NCI-H2081 treated with DMSO at 0.1 percent for 48 hours (cell line): ENCODE measurements around the gene AQP10.
"Not testable (repeated sequence)": the region's sequence is repeated elsewhere in the genome, so short reads cannot be mapped to it uniquely, and the experiment has no call there.

ENCODE experiments used
- DNase-seq: peaks from one replicate; lab custom pipeline; 2025; lab: John Stamatoyannopoulos, UW

Gene AQP10

DNA sequence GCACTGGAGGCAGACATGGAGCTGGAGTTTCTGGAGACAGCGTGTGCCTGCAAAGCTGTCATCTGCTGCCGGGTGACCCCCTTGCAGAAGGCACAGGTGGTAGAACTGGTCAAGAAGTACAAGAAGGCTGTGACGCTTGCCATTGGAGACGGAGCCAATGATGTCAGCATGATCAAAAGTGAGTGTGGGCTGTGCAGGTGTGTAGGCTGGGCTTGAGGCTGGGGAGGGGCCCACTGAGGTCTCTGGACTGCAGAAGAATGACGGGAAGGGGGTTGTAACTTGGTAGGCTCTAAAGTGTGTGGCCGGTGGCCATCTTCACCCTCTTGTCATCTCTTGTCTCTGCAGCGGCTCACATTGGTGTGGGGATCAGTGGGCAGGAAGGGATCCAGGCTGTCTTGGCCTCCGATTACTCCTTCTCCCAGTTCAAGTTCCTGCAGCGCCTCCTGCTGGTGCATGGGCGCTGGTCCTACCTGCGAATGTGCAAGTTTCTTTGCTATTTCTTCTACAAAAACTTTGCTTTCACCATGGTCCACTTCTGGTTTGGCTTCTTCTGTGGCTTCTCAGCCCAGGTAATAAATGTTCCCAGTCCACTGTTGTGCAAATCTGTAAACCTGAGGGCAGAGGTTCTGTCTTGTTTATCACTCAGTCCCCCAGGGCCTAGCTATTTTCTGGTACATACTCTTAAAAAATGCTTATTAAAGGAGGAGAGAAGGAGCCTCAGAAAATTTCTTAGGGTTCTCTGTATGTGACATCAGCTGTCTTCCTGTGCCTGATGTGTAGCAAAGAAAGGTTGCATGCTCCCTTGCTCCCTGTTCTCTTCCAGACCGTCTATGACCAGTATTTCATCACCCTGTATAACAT, 24.3 kb downstream of the AQP10 start:
- DNase-seq = no peak

DNA sequence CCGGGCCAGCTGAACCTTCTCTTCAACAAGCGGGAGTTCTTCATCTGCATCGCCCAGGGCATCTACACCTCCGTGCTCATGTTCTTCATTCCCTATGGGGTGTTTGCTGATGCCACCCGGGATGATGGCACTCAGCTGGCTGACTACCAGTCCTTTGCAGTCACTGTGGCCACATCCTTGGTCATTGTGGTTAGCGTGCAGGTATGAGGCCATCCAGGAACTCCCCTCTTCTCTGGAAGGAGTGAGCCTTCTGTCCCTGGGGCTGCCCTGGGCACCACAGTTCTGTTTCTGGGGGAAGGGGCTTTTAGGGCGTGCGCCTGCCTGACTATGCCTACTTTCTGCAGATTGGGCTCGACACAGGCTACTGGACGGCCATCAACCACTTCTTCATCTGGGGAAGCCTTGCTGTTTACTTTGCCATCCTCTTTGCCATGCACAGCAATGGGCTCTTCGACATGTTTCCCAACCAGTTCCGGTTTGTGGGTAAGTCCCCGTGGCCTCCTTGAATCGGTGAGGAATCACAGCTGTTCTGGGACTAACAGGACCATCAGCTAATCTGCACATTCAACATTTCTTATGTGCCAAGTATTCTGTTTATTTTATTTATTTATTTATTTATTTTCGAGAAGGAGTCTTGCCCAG, 25.5 kb downstream of the AQP10 start:
- DNase-seq = no peak

DNA sequence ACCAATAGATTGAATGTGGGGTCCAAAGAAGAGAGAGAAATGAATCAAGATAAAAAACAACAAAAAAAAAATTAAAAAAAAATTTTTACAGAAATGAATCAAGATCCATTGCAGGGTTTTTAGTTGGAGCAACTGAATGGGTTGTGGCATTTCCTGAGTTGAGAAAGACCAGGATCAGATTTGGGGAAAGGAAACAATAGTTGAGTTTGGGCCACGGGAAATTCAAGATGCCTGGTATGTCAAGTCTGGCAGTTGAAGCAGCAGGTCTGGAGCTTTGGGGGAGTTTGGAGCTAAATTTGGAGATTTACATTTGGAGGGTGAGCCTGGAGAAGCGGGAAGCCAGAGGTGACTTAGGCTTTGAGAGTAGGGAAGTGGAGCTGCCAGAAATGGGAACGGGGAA, 27.1 kb downstream of the AQP10 start:
- no peak for DNase-seq

- DNase-seq = no peak
Measured at GRCh38 chr1:154348429-154349076, 27.7 kb downstream of the AQP10 start.

- DNase-seq = no peak
Measured at GRCh38 chr1:154349121-154349520, 28.2 kb downstream of the AQP10 start.

DNA sequence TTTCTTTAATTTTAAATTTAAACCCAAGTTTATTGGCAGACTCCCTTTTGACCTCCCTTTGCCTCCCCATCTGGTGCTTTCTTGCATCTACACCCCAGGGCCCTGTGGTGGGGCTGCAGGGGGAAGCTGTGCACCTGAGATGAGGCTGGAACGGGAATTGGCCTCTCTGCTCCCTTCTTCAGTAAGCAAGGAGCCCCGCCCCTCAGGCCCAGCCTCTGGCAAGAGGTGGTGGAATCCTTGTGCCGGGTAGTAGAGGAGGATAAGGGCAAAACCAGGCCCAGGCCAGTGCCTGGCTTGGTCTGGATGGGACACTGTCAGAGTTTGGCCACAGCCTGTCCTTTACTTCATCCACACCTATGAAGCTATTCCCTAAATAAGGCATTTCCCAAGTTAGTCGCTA, 29.5 kb downstream of the AQP10 start:
- no peak for DNase-seq

DNA sequence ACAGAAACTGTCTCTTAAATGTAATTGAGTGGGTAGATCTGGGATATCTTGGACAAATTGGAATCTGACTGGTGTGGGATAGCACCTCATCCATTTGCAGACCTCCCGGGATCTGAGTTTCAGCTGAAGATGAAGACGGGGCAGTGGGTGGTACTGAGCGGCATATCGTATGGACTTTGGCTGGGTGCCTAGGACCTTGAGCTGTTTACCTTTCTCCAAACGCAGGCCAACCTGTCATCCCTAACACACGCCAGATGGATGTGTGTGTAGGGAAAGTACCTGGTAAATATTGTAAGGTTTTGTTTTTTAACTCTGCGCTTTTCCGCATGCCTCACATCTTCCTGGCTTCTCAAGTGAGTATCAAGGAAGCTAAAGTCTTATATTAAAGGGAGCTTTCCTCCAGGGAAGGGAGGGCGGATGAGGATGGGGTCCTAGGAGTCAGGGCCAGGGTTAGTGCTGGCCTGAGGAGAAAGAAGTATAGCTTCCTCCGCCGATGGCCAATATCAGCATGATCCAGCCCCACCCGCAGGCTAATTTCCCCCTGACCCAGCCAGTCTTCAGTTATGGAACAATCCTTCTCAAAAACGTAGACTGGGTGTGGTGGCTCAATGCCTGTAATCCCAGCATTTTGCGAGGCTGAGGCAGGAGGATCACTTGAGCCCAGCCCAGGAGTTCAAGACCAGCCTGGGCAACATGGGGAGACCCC, 30.6 kb downstream of the AQP10 start:
- DNase-seq = peak; percentile 12

DNA sequence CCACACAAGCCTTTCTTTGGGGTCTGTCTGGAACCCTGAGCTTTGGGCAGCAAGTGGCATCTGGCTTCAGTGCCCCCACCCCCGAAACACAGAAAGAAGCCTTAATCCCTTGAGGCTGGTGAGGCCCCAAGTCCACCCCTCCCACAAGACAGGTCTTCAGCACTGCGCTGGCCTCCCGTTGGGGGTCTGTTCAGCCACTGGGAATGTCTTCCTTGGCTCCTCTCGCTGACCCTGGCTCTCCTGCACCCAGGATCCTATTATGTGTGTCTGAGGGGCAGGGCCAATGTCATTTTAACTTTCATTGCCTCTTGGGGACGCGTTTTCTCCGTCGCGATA, 31.3 kb downstream of the AQP10 start:
- DNase-seq = no peak

DNA sequence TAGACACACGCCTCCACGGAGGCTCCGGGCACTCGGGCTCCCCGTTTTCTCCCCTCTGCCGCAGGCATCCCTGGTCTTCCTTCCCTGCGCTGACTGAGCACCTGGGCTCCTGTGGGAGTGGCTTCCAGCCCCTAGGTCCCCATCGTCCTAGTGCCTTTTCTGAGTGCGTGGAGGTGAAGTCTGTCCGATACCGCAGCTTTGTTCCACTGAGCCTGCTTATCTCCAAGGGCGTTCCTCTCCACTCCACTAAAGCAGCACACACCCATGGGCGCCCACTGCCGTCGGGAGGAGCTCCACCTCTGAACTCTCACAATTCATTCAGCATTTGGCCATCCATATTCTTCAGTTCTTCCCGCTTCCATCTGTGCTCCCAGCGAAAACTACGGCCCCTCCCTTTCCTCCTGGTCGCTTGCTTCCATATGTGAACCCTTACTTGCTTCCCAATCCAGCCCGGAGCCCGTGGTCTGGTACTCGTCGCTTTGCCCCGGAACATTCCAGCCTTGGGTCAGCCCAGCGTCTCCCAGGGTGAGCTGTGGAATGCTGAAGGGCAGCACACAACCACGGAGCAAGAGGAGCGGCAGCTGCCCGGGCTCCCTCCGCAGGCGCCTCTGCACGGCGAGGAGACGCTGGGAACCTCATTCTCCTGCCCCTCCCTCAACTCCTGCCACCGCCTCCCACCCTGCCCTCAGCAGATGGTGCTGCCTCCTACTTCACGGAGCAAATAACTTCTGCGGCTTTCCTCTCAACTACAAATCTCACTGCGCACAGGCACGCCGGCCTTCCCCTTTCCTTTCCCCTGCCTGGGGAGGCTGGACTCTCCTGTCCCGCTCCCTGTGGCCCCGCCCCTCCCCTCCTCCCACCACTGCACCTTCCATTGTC, 31.9 kb downstream of the AQP10 start:
- no peak for DNase-seq

DNA sequence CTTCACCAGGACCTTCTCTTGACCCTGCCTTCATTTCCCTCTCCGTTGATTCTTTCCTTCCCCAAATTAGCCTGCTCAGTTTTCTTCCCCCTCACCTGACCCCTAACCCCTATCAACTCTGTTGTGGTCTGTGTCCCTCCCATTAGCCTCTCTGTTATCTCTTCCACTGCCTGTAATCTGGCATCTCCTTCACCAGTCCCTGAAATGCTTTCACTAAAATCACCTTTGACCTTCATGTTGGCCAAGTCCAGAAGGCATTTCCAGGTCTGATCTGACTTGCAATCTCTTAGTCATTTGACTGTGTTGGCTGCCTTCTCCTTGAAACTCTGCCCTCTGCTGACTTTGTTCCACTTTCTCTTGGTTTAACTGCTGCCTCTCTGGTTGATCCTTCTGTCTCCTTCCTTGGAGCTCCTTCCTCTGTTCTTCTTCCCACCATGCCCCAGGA, 32.6 kb downstream of the AQP10 start:
- DNase-seq = no peak

DNA sequence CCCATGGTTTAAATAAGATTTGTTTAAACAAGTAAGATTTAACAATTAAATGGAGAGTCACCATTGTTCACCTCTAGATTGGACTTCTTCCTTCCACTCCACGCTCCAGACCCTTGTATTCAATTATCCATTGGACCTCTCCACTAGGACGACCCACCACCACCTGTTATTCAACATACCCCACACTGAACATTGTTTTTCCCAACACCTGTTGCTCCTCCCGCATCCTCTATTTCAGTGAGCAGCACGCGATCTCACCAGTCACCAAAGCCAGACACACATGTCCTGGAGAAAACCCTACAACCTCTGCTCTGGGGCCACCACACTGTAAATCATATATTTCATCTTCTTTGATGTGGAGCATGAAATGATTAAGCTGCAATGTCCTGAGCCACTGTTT, 33.1 kb downstream of the AQP10 start:
- DNase-seq = no peak

DNA sequence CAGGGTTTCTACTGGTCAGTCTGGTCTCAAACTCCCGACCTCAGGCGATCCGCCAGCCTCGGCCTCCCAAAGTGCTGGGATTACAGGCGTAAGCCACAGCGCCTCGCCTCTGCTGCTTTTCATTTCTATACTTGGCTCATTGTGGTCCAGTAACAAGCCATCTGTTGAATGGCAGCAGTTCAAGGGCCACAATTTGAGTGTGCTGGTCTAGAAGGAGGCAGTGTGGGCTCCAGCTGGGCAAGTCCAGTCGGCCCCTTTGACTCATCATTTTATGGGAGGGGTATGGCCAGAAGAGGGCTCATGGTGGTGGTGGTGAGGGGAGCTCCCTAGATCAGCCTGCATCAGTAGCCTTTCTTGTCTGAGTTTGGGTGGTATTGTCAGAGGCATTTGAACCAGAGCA, 37.6 kb downstream of the AQP10 start:
- DNase-seq = no peak

DNA sequence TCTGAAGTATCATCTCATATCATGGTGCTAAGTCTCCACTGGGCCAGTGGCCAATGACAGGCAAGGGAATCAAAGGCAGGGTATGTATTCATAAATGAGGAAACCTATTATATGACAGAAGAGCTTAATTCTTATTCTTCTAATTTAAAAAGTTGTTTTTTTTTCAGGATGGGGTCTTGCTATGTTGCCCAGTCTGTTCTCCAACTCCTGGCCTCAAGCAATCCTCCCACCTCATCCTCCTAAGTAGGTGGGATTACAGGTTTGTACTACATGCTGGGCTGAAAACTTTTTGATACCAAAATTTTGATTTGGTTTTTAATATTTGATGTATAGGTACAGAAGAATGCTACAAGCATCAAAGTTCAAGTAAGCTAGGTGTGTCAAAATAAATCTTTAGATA, 39.4 kb downstream of the AQP10 start:
- DNase-seq = no peak

GRCh38 chr1:154360881-154361280, 40.0 kb downstream of the AQP10 start:
- not testable (repeated sequence) for DNase-seq

- DNase-seq = no peak
Measured at GRCh38 chr1:154361357-154361756, 40.5 kb downstream of the AQP10 start.

- DNase-seq = no peak
Measured at GRCh38 chr1:154371436-154371835, 50.5 kb downstream of the AQP10 start.

- DNase-seq = not testable (repeated sequence)
Measured at GRCh38 chr1:154373777-154374357, 53.0 kb downstream of the AQP10 start.
